HL-60 (cell line): ENCODE measurements around the gene HOXA2.

Source experiments
- DNase-seq, 2 experiments: peaks; one replicate each; pipeline ENCODE4 v3.0.0-alpha.2; 2010 to 2020; ENCODE audit warnings: low read depth in 1 of 2, low spot score in 1 of 2
- H3K27ac ChIP-seq: fragments of 250-450 bp; sonication (Bioruptor Pico); replicated peaks from 2 replicates; pipeline ENCODE4 v1.5.1; 2020; ENCODE audit warnings: mild to moderate bottlenecking, moderate library complexity
- H3K27me3 ChIP-seq: fragments of 250-450 bp; sonication (Bioruptor Pico); 2 replicates; pipeline ENCODE4 v1.5.1; 2021; ENCODE audit warnings: mild to moderate bottlenecking, moderate library complexity; ENCODE audit not compliant: insufficient read depth, poor library complexity, severe bottlenecking
- H3K4me3 ChIP-seq: replicated peaks from 2 replicates; pipeline ENCODE4 v1.5.1; 2011; ENCODE audit warnings: mild to moderate bottlenecking, control low read depth, low read length; ENCODE audit not compliant: insufficient read depth
- CTCF ChIP-seq: IDR thresholded peaks from one replicate; pipeline ENCODE4 v1.5.1; 2011; ENCODE audit warnings: low read length, control low read depth, inconsistent platforms; ENCODE audit not compliant: insufficient read depth
- GABPA ChIP-seq: IDR thresholded peaks from 2 replicates; pipeline ENCODE4 v1.6.1; 2012; ENCODE audit warnings: low read depth
- POLR2AphosphoS5 ChIP-seq: IDR thresholded peaks from 2 replicates; pipeline ENCODE4 v1.6.1; 2012; ENCODE audit warnings: low read depth
- REST ChIP-seq: IDR thresholded peaks from 2 replicates; pipeline ENCODE4 v1.6.1; 2012; ENCODE audit warnings: low read depth; ENCODE audit not compliant: insufficient replicate concordance
- SPI1 ChIP-seq: IDR thresholded peaks from 2 replicates; pipeline ENCODE4 v1.6.1; 2012; ENCODE audit warnings: low read depth, mild to moderate bottlenecking, borderline replicate concordance

Gene HOXA2

GRCh38 chr7:27141923-27142579 lies 39.6 kb upstream of the HOXA2 start:
- H3K27me3 ChIP-seq: peaks cover 5% of the 10 kb centered on the region
- peak overlapping the region; percentile 67 for H3K4me3 ChIP-seq
- TF ChIP-seq GABPA (no peak), REST (no peak), POLR2AphosphoS5 (no peak), CTCF (no peak), SPI1 (no peak)
- no peak overlapping the region for H3K27ac ChIP-seq
- DNase-seq: no peak

GRCh38 chr7:27141137-27141922 lies 38.8 kb upstream of the HOXA2 start:
- Histone ChIP-seq H3K4me3 (no peak overlapping the region), H3K27ac (no peak overlapping the region), H3K27me3 (peaks cover 3% of the 10 kb centered on the region)
- TF ChIP-seq SPI1 (no peak), GABPA (no peak)
- DNase-seq: no peak

- TF ChIP-seq GABPA: no peak
- TF ChIP-seq REST: no peak
- no peak for TF ChIP-seq POLR2AphosphoS5
- TF ChIP-seq CTCF: no peak
- Histone ChIP-seq H3K27me3 (peaks cover 3% of the 10 kb centered on the region), H3K4me3 (no peak overlapping the region), H3K27ac (no peak overlapping the region)
- DNase-seq: no peak
Observed at GRCh38 chr7:27140126-27140857, 37.8 kb upstream of the HOXA2 start.
